ENCODE results near the gene SLC17A8.

DNA sequence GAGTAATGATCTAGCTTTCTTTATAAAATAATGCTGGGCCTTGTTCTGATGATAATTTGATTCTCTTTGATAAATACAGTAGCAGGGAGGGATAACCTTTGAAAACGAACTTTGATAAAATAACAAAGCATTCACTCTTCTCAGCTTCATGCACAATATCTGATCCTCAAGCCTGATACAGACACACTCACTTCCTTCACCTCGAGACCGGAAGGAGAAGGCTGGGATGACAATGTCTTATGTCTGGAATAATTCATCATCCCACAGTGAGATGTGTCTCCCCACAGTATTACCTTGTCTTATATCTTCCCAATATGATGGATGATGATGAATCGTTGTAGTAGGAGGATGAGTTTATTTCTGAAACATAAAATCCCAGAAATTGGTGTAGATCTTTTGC, 101.3 kb downstream of the SLC17A8 start:
- TF ChIP-seq POLR2A (IDR thresholded peaks at IDR 0.05) (no peak), POLR2AphosphoS5 (IDR thresholded peaks at IDR 0.05; ENCODE audit: insufficient read depth in 1 of 2, low read depth in 1 of 2) (no peak)
- TF ChIP-seq, protein P1, sequence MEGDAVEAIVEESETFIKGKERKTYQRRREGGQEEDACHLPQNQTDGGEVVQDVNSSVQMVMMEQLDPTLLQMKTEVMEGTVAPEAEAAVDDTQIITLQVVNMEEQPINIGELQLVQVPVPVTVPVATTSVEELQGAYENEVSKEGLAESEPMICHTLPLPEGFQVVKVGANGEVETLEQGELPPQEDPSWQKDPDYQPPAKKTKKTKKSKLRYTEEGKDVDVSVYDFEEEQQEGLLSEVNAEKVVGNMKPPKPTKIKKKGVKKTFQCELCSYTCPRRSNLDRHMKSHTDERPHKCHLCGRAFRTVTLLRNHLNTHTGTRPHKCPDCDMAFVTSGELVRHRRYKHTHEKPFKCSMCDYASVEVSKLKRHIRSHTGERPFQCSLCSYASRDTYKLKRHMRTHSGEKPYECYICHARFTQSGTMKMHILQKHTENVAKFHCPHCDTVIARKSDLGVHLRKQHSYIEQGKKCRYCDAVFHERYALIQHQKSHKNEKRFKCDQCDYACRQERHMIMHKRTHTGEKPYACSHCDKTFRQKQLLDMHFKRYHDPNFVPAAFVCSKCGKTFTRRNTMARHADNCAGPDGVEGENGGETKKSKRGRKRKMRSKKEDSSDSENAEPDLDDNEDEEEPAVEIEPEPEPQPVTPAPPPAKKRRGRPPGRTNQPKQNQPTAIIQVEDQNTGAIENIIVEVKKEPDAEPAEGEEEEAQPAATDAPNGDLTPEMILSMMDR (IDR thresholded peaks at IDR 0.05), result no peak
